ENCODE measurements around the gene ZNF750. TPM values are rescaled to one million over a fixed set of nuclear protein-coding genes. Genes with fewer than 3 reads are reported as not detected.

Gene ZNF750
- total RNA-seq, 3 donors from 2014 or later, result not detected

DNA sequence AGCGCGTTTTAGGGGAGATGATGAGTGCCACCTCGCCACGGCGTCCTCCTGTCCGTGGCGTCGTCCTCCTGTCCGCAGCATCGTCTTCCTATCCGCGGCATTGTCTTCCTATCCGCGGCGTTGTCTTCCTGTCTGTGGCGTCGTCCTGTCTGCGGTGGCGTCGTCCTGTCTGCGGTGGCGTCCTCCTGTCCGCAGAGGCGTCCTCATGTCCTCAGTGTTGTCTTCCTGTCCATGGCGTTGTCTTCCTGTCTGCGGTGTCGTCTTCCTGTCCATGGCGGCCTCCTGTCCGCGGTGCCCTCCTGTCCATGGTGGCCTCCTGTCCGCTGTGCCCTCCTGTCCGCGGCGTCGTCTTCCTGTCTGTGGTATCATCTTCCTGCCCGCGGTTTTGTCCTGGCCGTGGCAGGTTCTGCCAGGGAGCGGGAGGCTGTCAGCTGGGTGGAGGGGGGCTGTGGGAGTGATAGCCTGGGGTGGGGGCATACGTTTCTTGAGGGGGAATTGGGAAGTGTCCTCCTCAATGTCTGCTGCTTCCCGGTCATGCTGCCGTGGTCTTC, 57.1 kb downstream of the ZNF750 start:
- H3K4me3 Mint-ChIP-seq, result no peak overlapping the region
- H3K4me1 Mint-ChIP-seq (ENCODE audit: low read depth), result peaks cover 12% of the 10 kb centered on the region
- no peak for ATAC-seq
- peaks cover 5% of the 10 kb centered on the region for H3K36me3 Mint-ChIP-seq (ENCODE audit: insufficient read depth)
- no peaks in the 10 kb centered on the region for H3K9me3 Mint-ChIP-seq
- H3K27me3 Mint-ChIP-seq (ENCODE audit: low read depth), result no peaks in the 10 kb centered on the region
- no peak for DNase-seq

DNA sequence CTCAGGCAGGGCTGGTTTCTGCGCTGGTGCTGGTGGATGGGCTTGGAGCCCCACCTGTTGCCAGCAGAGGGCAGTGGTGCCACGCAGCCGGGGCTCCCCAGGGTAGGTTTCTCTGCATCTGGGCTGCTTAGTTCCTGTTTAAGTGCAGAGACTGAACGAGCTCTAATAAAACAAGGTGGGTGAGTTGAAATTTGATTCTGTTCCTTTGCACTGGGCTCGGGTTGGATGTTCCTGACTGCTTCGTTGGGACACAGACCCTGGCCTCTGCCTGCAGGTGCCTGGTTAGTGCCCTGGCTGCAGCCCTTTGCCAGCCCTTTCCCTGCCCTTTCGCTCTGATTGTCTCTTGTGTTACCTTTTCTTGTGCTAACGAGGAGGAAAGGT, 57.9 kb downstream of the ZNF750 start:
- peaks cover 12% of the 10 kb centered on the region for H3K4me1 Mint-ChIP-seq (ENCODE audit: low read depth)
- peaks cover 10% of the 10 kb centered on the region for H3K36me3 Mint-ChIP-seq (ENCODE audit: insufficient read depth)
- ATAC-seq (peak; percentile 99 to 100), DNase-seq (peak; percentile 84)
- H3K27me3 Mint-ChIP-seq (ENCODE audit: low read depth), result no peaks in the 10 kb centered on the region
- H3K4me3 Mint-ChIP-seq, result no peak overlapping the region
- no peaks in the 10 kb centered on the region for H3K9me3 Mint-ChIP-seq

DNA sequence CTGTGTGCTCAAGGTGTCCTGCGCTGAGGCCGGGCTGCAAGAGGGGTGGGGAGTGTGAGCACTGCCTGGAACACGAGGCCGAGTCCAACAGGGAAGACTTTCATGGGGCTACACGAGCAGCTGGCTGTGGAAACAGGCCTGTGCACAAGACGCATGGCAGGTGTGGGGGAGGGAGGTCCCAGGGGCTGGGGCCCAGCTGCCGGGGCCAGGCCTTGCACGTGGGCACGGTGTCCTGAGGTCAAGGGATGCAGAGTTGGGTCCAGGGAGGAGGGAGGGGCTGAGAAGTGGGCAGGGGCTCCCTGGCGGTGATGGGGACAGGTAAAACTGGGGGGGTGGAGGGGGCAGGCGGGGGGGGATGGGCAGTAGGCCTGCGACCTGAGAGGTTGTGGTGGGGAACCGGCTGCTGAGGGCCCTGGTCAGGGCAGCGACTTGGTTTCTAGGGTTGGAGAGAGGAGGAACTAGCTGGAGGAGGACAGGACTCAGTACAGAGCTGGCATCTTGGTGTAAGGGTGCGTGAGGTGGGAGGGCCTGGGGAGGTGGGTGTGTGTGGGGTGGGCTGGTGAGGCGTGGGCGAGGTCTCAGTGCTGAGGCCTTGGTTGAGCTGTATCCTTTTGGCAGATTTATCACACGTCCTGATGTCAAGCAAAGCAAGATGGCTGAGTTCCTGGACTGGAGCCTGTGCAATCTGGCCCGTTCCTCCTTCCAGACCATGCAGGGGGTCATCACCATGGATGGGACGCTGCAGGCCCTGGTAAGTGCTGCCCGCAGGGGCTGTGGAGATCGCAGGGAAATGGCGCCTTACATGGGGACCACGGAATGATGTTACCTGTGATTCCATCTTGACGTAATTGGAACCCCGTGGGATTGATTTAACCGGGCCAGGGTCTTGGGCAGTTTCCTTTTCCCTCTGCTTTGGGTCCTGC, 58.6 kb downstream of the ZNF750 start:
- H3K4me1 Mint-ChIP-seq (ENCODE audit: low read depth), result peaks cover 16% of the 10 kb centered on the region
- no peak overlapping the region for H3K4me3 Mint-ChIP-seq
- H3K27me3 Mint-ChIP-seq (ENCODE audit: low read depth), result no peaks in the 10 kb centered on the region
- H3K36me3 Mint-ChIP-seq (ENCODE audit: insufficient read depth), result peaks cover 10% of the 10 kb centered on the region
- no peaks in the 10 kb centered on the region for H3K9me3 Mint-ChIP-seq
- ATAC-seq (peak; percentile 16 to 32), DNase-seq (no peak)

DNA sequence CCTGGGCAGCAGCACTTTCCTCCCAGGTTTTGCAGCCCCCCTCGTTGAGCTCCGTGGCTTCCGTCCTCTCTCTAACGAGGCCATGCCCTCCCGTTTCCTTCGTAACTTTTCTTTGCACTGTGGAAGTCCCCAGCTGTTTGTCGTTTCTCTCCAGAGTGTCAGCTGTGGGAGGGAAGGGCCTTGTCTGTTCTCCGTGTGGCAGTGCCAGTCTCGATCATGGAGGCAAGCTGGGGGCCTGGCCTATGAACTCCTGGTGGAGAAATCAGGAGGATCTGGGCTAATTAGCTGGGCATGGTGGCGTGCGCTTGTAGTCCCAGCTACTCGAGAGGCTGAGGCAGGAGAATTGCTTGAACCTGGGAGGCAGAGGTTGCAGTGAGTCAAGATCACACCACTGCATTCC, 59.6 kb downstream of the ZNF750 start:
- H3K4me1 Mint-ChIP-seq (ENCODE audit: low read depth), result peaks cover 20% of the 10 kb centered on the region
- ATAC-seq (no peak), DNase-seq (no peak)
- peaks cover 10% of the 10 kb centered on the region for H3K36me3 Mint-ChIP-seq (ENCODE audit: insufficient read depth)
- no peaks in the 10 kb centered on the region for H3K27me3 Mint-ChIP-seq (ENCODE audit: low read depth)
- H3K9me3 Mint-ChIP-seq, result no peaks in the 10 kb centered on the region
- no peak overlapping the region for H3K4me3 Mint-ChIP-seq

DNA sequence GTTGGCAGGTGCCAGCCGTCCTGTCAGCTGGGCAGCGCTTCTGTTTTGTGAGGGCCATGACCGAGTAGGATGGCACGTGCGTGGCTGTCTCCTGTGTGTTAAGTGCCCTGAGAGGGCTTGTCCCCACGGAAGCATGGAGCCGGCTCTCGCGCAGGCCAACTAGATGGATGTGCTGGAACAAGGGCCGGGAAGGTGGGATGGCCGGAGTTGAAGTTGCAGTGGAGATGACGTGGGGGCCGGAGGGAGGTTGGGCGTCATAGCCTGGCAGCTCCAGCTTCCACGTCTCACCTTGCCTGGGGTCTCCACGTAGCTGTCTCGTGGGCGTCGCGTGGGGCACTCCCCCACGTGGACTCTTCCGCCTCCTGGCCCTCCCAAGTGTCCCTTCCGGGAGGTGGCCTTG, 60.3 kb downstream of the ZNF750 start:
- H3K9me3 Mint-ChIP-seq, result no peaks in the 10 kb centered on the region
- DNase-seq (no peak), ATAC-seq (no peak)
- H3K4me3 Mint-ChIP-seq, result no peak overlapping the region
- H3K36me3 Mint-ChIP-seq (ENCODE audit: insufficient read depth), result peaks cover 10% of the 10 kb centered on the region
- H3K27me3 Mint-ChIP-seq (ENCODE audit: low read depth), result no peaks in the 10 kb centered on the region
- H3K4me1 Mint-ChIP-seq (ENCODE audit: low read depth), result peaks cover 27% of the 10 kb centered on the region

Other genes starting within 250 kb of the ZNF750 start
- 10 to 100 TPM; 47.1 to 52.5 (median 47.4) TPM for gene WDR45B, start 191.6 kb downstream of the ZNF750 start, total RNA-seq
- gene RAB40B, start 141.3 kb downstream of the ZNF750 start, total RNA-seq, result 1 to 10 TPM; 3.8 to 4.8 (median 4.1) TPM
- 10 to 100 TPM; 34.9 to 43.8 (median 36.0) TPM for gene FN3KRP, start 123.3 kb downstream of the ZNF750 start, total RNA-seq
- 1 to 10 TPM in 2 of 3 donors, under 1 TPM in 1; 0.79 to 1.3 (median 1.0) TPM for gene FN3K, start 104.4 kb downstream of the ZNF750 start, total RNA-seq
- 10 to 100 TPM; 63.5 to 76.7 (median 66.1) TPM for gene TBCD, start 88.0 kb downstream of the ZNF750 start, total RNA-seq
- gene METRNL, start 239.6 kb upstream of the ZNF750 start, total RNA-seq, result 10 to 100 TPM; 12.1 to 26.2 (median 23.1) TPM